ENCODE measurements around the gene TBC1D16. TPM values are rescaled to one million over a fixed set of nuclear protein-coding genes. Genes with fewer than 3 reads are reported as not detected.

Gene TBC1D16
- total RNA-seq, 2 experiments from 2014 or later: 0.74 to 1.2 TPM

- ChIA-PET CTCF (no interaction called here), POLR2A (no interaction called here)
- Mint-ChIP-seq H3K4me3 (no peak overlapping the region), H3K4me1 (no peaks in the 10 kb centered on the region), H3K9me3 (no peaks in the 10 kb centered on the region), H3K27me3 (no peaks in the 10 kb centered on the region), H3K27ac (no peak overlapping the region), H3K36me3 (ENCODE audit: low read depth) (no peaks in the 10 kb centered on the region)
- DNase-seq: no peak
Observed at GRCh38 chr17:79948406-79948944, 87.2 kb downstream of the TBC1D16 start.

GRCh38 chr17:79947351-79948031 is 88.2 kb downstream of the TBC1D16 start:
- Mint-ChIP-seq H3K4me1 (peaks cover 7% of the 10 kb centered on the region), H3K9me3 (no peaks in the 10 kb centered on the region), H3K4me3 (no peak overlapping the region), H3K36me3 (ENCODE audit: low read depth) (no peaks in the 10 kb centered on the region), H3K27me3 (no peaks in the 10 kb centered on the region), H3K27ac (no peak overlapping the region)
- CTCF ChIA-PET: interaction anchor here (0.7 kb wide), 1 partner anchor 108 kb away, joined by 3 read pairs; the partner anchor contains the start of gene CBX4
- POLR2A ChIA-PET: no interaction called here
- DNase-seq: no peak

- H3K27me3 Mint-ChIP-seq: no peaks in the 10 kb centered on the region
- CTCF ChIA-PET: interaction anchor here (0.7 to 1.0 kb wide), 2 partner anchors 21 to 107 kb away, joined by 3 to 6 read pairs; partner anchors contain the start of gene CBX4
Observed at GRCh38 chr17:79946352-79947231, 89.1 kb downstream of the TBC1D16 start.

GRCh38 chr17:79945591-79946255 is 89.9 kb downstream of the TBC1D16 start:
- ChIA-PET CTCF (interaction anchor here (1.0 kb wide), 1 partner anchor 20 kb away, joined by 6 read pairs; no protein-coding TSS in a partner anchor), POLR2A (no interaction called here)
- Mint-ChIP-seq H3K36me3 (ENCODE audit: low read depth) (no peaks in the 10 kb centered on the region), H3K4me3 (no peak overlapping the region), H3K4me1 (peaks cover 8% of the 10 kb centered on the region), H3K27ac (no peak overlapping the region), H3K27me3 (no peaks in the 10 kb centered on the region), H3K9me3 (no peaks in the 10 kb centered on the region)
- no peak for DNase-seq

More at GRCh38 chr17:79946352-79947231, 89.1 kb downstream of the TBC1D16 start:
- no peak overlapping the region for H3K4me3 Mint-ChIP-seq
- POLR2A ChIA-PET: no interaction called here
- peaks cover 8% of the 10 kb centered on the region for H3K4me1 Mint-ChIP-seq
- no peaks in the 10 kb centered on the region for H3K9me3 Mint-ChIP-seq
- H3K36me3 Mint-ChIP-seq (ENCODE audit: low read depth): no peaks in the 10 kb centered on the region
- H3K27ac Mint-ChIP-seq: no peak overlapping the region
- DNase-seq: no peak

- no peak overlapping the region for H3K4me3 Mint-ChIP-seq
- H3K27ac Mint-ChIP-seq: no peak overlapping the region
- peaks cover 8% of the 10 kb centered on the region for H3K4me1 Mint-ChIP-seq
- no peaks in the 10 kb centered on the region for H3K27me3 Mint-ChIP-seq
- ChIA-PET POLR2A (no interaction called here), CTCF (interaction anchor here (0.7 to 0.9 kb wide), 2 partner anchors 9 to 47 kb away, joined by 3 read pairs; no protein-coding TSS in a partner anchor)
- DNase-seq: no peak
- H3K9me3 Mint-ChIP-seq: no peaks in the 10 kb centered on the region
- no peaks in the 10 kb centered on the region for H3K36me3 Mint-ChIP-seq (ENCODE audit: low read depth)
Observed at GRCh38 chr17:79944821-79945391, 90.8 kb downstream of the TBC1D16 start.

- H3K27me3 Mint-ChIP-seq: no peaks in the 10 kb centered on the region
- CTCF ChIA-PET: interaction anchor here (0.6 to 0.9 kb wide), 3 partner anchors 9 to 80 kb away, joined by 3 to 4 read pairs (median 3); no protein-coding TSS in a partner anchor
- POLR2A ChIA-PET: no interaction called here
- H3K4me3 Mint-ChIP-seq: no peak overlapping the region
- no peaks in the 10 kb centered on the region for H3K9me3 Mint-ChIP-seq
- no peaks in the 10 kb centered on the region for H3K36me3 Mint-ChIP-seq (ENCODE audit: low read depth)
- no peak for DNase-seq
- H3K4me1 Mint-ChIP-seq: peaks cover 8% of the 10 kb centered on the region
- H3K27ac Mint-ChIP-seq: no peak overlapping the region
Observed at GRCh38 chr17:79944251-79944812, 91.3 kb downstream of the TBC1D16 start.

- CTCF ChIA-PET: interaction anchor here (0.6 to 0.9 kb wide), 3 partner anchors 8 to 79 kb away, joined by 3 to 4 read pairs (median 3); no protein-coding TSS in a partner anchor
- POLR2A ChIA-PET: no interaction called here
- no peak overlapping the region for H3K27ac Mint-ChIP-seq
- H3K36me3 Mint-ChIP-seq (ENCODE audit: low read depth): no peaks in the 10 kb centered on the region
- no peak for DNase-seq
- peaks cover 8% of the 10 kb centered on the region for H3K4me1 Mint-ChIP-seq
- no peaks in the 10 kb centered on the region for H3K27me3 Mint-ChIP-seq
- no peaks in the 10 kb centered on the region for H3K9me3 Mint-ChIP-seq
- no peak overlapping the region for H3K4me3 Mint-ChIP-seq
Observed at GRCh38 chr17:79943347-79944241, 92.1 kb downstream of the TBC1D16 start.

- ChIA-PET CTCF (no interaction called here), POLR2A (no interaction called here)
- no peaks in the 10 kb centered on the region for H3K9me3 Mint-ChIP-seq
- H3K27ac Mint-ChIP-seq: no peak overlapping the region
- no peak overlapping the region for H3K4me3 Mint-ChIP-seq
- DNase-seq: peak; percentile 28
- H3K4me1 Mint-ChIP-seq: peaks cover 8% of the 10 kb centered on the region
- no peaks in the 10 kb centered on the region for H3K36me3 Mint-ChIP-seq (ENCODE audit: low read depth)
- H3K27me3 Mint-ChIP-seq: peaks cover 1% of the 10 kb centered on the region
Observed at GRCh38 chr17:79942591-79943346, 92.9 kb downstream of the TBC1D16 start.

- CTCF ChIA-PET: no interaction called here
Observed at GRCh38 chr17:79942011-79942405, 93.7 kb downstream of the TBC1D16 start.

GRCh38 chr17:79941088-79942010 is 94.3 kb downstream of the TBC1D16 start:
- Mint-ChIP-seq H3K27me3 (peaks cover 5% of the 10 kb centered on the region), H3K4me3 (no peak overlapping the region), H3K27ac (no peak overlapping the region), H3K36me3 (ENCODE audit: low read depth) (no peaks in the 10 kb centered on the region), H3K9me3 (no peaks in the 10 kb centered on the region), H3K4me1 (peaks cover 8% of the 10 kb centered on the region)
- POLR2A ChIA-PET: no interaction called here
- no peak for DNase-seq
- CTCF ChIA-PET: interaction anchor here (0.5 kb wide), 1 partner anchor 252 kb away, joined by 3 read pairs; no protein-coding TSS in a partner anchor

More at GRCh38 chr17:79942011-79942405, 93.7 kb downstream of the TBC1D16 start:
- Mint-ChIP-seq H3K27me3 (peaks cover 5% of the 10 kb centered on the region), H3K4me3 (no peak overlapping the region), H3K4me1 (peaks cover 8% of the 10 kb centered on the region), H3K9me3 (no peaks in the 10 kb centered on the region), H3K36me3 (ENCODE audit: low read depth) (no peaks in the 10 kb centered on the region), H3K27ac (no peak overlapping the region)
- DNase-seq: no peak
- POLR2A ChIA-PET: no interaction called here

All from activated CD4-positive, alpha-beta T cell treated with anti-CD3 and anti-CD28 coated beads, Interleukin-2, amount 10 ng/mL, durations not matched to agents 7 days and 5 days (primary cell).